ENCODE results near the gene AFF4. TPM values are rescaled to one million over a fixed set of nuclear protein-coding genes. Genes with fewer than 3 reads are reported as not detected.

Gene AFF4, protein sequence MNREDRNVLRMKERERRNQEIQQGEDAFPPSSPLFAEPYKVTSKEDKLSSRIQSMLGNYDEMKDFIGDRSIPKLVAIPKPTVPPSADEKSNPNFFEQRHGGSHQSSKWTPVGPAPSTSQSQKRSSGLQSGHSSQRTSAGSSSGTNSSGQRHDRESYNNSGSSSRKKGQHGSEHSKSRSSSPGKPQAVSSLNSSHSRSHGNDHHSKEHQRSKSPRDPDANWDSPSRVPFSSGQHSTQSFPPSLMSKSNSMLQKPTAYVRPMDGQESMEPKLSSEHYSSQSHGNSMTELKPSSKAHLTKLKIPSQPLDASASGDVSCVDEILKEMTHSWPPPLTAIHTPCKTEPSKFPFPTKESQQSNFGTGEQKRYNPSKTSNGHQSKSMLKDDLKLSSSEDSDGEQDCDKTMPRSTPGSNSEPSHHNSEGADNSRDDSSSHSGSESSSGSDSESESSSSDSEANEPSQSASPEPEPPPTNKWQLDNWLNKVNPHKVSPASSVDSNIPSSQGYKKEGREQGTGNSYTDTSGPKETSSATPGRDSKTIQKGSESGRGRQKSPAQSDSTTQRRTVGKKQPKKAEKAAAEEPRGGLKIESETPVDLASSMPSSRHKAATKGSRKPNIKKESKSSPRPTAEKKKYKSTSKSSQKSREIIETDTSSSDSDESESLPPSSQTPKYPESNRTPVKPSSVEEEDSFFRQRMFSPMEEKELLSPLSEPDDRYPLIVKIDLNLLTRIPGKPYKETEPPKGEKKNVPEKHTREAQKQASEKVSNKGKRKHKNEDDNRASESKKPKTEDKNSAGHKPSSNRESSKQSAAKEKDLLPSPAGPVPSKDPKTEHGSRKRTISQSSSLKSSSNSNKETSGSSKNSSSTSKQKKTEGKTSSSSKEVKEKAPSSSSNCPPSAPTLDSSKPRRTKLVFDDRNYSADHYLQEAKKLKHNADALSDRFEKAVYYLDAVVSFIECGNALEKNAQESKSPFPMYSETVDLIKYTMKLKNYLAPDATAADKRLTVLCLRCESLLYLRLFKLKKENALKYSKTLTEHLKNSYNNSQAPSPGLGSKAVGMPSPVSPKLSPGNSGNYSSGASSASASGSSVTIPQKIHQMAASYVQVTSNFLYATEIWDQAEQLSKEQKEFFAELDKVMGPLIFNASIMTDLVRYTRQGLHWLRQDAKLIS
- total RNA-seq (2014; rRNA removed; shearing (Covaris generic)) (46.3 and 50.9 TPM in 2 replicates), polyA plus RNA-seq (2016; fragmentation: Nextera tagmentation; extraction: Ambion mirVana) (25.2 and 31.3 TPM in 2 replicates)
- long read RNA-seq, full-length matches to known transcripts: 1 of 25 reads
- long read RNA-seq, partial matches to known transcripts: 16 of 25 reads
- long read RNA-seq, other reads (novel, unspliced or antisense): 8 of 25 reads

DNA sequence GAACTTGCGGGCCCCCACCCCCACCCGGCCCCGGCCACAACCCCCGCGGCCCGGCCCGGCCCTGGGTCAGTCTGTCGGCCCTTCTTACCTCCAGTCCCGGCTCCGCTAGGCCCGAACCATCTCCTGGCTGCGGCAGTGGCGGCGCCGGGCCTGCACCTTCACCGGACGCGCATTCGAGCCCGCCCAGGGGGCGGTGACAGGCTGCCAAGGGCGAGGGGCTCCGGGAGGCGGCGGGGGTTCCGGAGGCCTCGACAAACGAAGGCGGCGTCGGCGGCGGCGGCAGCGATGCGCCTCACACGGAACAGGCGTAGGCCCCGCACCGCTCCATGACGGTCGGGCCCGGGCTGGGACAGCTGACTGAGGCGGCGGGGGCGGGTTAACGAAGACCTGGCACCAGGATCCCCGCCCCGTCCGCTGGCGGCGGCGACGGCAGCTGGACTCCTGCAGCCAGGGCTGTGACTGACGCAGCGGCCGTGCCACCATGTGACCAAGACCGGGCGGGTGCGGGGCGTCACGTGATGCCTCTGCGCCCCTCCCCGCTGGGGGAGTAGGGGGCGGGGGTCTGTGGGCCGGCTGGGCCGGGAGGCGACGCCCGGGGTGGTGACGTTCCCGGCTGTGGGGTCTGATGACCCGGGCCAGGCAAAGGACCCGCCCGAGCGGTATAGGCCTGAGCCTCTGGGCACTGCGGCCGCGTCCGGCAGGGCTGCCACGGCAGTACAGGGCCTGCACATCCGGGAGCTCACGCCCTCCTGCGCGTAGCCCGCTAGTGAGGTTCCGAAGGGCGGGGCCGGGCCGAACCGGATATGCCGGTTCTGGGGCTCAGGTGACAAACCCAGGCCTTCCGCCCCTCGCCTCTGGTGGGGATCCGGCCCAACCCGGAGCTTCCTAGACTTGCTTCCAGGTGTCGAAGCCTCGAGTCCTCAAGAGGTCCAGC lies at the start of gene AFF4:
AFF4 (minus strand) TSS at position 464 of the 934 bp plus-strand sequence. CDS start 26,445 bp downstream, outside the sequence.
- Histone ChIP-seq H3K4me3 (peak within 1 kb of the TSS; percentile 70), H3K27ac (ENCODE audit: low read depth) (peak within 1 kb of the TSS; percentile 97), H3K9me2 (ENCODE audit: insufficient read depth) (no peaks in the 10 kb centered on the region), H3K4me2 (peak within 1 kb of the TSS; percentile 78), H4K20me1 (replicated peaks; ENCODE audit: insufficient read depth) (peaks cover 15% of the 10 kb centered on the region), H3K79me2 (replicated peaks; ENCODE audit: insufficient read depth) (peaks cover 50% of the 10 kb centered on the region), H2AFZ (peak within 1 kb of the TSS; percentile 54; the same call in 1 of the 2 replicates), H3K36me3 (ENCODE audit: insufficient read depth) (no peaks in the 10 kb centered on the region), H3F3A (replicated peaks; ENCODE audit: low read depth) (peaks cover 7% of the 10 kb centered on the region; the same call in 1 of the 2 replicates), H3K4me1 (ENCODE audit: insufficient read depth) (0 out of 2 replicates have a peak, but pooled peaks cover 6% of the 10 kb centered on the region), H3K27me3 (ENCODE audit: insufficient read depth) (no peaks in the 10 kb centered on the region)
- Mint-ChIP-seq H3K4me1 (no peaks in the 10 kb centered on the region; the same call in 1 of the 3 replicates), H3K4me3 (peak within 1 kb of the TSS; percentile 99), H3K9me3 (no peaks in the 10 kb centered on the region), H3K27ac (peak within 1 kb of the TSS; percentile 99), H3K36me3 (ENCODE audit: low read depth) (peaks cover 3% of the 10 kb centered on the region; the same call in 1 of the 3 replicates), H3K27me3 (ENCODE audit: insufficient read depth, low read depth, poor library complexity) (no peaks in the 10 kb centered on the region)
- ATAC-seq: peak; percentile 92
- peak; percentile 98 for DNase-seq (ENCODE audit: low spot score)
- TF ChIP-seq, protein P1, sequence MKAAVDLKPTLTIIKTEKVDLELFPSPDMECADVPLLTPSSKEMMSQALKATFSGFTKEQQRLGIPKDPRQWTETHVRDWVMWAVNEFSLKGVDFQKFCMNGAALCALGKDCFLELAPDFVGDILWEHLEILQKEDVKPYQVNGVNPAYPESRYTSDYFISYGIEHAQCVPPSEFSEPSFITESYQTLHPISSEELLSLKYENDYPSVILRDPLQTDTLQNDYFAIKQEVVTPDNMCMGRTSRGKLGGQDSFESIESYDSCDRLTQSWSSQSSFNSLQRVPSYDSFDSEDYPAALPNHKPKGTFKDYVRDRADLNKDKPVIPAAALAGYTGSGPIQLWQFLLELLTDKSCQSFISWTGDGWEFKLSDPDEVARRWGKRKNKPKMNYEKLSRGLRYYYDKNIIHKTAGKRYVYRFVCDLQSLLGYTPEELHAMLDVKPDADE (IDR thresholded peaks at IDR 0.05): peak; percentile 16; the same call in 1 of the 2 replicates
- TF ChIP-seq, protein P2, sequence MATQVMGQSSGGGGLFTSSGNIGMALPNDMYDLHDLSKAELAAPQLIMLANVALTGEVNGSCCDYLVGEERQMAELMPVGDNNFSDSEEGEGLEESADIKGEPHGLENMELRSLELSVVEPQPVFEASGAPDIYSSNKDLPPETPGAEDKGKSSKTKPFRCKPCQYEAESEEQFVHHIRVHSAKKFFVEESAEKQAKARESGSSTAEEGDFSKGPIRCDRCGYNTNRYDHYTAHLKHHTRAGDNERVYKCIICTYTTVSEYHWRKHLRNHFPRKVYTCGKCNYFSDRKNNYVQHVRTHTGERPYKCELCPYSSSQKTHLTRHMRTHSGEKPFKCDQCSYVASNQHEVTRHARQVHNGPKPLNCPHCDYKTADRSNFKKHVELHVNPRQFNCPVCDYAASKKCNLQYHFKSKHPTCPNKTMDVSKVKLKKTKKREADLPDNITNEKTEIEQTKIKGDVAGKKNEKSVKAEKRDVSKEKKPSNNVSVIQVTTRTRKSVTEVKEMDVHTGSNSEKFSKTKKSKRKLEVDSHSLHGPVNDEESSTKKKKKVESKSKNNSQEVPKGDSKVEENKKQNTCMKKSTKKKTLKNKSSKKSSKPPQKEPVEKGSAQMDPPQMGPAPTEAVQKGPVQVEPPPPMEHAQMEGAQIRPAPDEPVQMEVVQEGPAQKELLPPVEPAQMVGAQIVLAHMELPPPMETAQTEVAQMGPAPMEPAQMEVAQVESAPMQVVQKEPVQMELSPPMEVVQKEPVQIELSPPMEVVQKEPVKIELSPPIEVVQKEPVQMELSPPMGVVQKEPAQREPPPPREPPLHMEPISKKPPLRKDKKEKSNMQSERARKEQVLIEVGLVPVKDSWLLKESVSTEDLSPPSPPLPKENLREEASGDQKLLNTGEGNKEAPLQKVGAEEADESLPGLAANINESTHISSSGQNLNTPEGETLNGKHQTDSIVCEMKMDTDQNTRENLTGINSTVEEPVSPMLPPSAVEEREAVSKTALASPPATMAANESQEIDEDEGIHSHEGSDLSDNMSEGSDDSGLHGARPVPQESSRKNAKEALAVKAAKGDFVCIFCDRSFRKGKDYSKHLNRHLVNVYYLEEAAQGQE (IDR thresholded peaks at IDR 0.05; ENCODE audit: unreplicated experiment): peak; percentile 27
- TF ChIP-seq, protein P3, sequence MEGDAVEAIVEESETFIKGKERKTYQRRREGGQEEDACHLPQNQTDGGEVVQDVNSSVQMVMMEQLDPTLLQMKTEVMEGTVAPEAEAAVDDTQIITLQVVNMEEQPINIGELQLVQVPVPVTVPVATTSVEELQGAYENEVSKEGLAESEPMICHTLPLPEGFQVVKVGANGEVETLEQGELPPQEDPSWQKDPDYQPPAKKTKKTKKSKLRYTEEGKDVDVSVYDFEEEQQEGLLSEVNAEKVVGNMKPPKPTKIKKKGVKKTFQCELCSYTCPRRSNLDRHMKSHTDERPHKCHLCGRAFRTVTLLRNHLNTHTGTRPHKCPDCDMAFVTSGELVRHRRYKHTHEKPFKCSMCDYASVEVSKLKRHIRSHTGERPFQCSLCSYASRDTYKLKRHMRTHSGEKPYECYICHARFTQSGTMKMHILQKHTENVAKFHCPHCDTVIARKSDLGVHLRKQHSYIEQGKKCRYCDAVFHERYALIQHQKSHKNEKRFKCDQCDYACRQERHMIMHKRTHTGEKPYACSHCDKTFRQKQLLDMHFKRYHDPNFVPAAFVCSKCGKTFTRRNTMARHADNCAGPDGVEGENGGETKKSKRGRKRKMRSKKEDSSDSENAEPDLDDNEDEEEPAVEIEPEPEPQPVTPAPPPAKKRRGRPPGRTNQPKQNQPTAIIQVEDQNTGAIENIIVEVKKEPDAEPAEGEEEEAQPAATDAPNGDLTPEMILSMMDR (conservative IDR thresholded peaks at IDR 0.05; ENCODE audit: low read depth in 2 of 2): no peak
- no peak for TF ChIP-seq EZH2 (IDR thresholded peaks at IDR 0.05; ENCODE audit: low read depth, unreplicated experiment)
- peak; percentile 92 for TF ChIP-seq POLR2AphosphoS5 (IDR thresholded peaks at IDR 0.05; ENCODE audit: low read depth)
- no peak for TF ChIP-seq JUNB (IDR thresholded peaks at IDR 0.05; ENCODE audit: unreplicated experiment)
- TF ChIP-seq CREB1 (CRISPR knock-in tag; IDR thresholded peaks at IDR 0.05; ENCODE audit: low read depth): peak; percentile 79
- TF ChIP-seq STAT1 (IDR thresholded peaks at IDR 0.05; ENCODE audit: unreplicated experiment): no peak
- TF ChIP-seq EZH2phosphoT487 (IDR thresholded peaks at IDR 0.05; ENCODE audit: unreplicated experiment): no peak

Data from GM23338 (cell line).